GM10847 (cell line): ENCODE data around the gene ODAD2.

Experiments
- POLR2A ChIP-seq: IDR thresholded peaks from 2 replicates; pipeline ENCODE4 v1.6.1; 2011; ENCODE audit not compliant: insufficient read length; ENCODE audit errors: extremely low read depth

ODAD2 gene

DNA sequence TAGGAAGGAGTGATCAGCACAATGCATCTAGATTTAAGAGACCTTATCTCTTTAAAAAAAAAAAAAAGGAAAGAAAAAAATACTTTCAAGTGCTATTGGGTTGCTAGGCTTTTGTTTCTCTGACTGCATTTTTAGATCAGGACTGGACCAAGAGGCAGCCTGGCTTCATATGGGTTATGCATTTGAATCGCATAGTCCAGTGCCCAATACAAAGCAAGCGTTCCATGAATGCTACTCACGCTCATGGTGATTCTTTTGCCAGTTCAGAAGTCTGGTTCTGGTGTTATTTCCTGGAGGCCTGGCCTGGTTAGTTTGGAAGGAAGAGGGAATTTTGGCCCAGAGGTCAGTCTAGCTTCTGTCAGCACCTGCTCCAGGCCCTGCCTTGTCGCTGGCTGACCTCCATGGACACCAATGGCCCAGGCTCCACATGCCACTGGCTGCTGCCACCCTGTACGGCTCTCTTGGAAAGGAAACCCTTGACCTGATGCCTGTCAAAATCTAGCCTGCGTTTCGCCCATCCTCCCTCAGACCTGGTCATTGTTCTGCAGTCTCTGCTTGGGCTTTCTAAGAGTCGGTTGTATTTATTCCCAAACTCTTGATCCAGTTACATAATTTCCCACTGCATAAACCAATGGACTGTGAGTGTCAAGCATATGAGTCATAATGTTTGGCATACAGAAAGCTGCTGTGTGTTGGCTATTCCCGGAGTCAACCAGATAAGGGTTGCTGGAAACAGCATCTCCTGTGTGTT is 178.9 kb downstream of the ODAD2 start:
- no peak for TF ChIP-seq POLR2A

DNA sequence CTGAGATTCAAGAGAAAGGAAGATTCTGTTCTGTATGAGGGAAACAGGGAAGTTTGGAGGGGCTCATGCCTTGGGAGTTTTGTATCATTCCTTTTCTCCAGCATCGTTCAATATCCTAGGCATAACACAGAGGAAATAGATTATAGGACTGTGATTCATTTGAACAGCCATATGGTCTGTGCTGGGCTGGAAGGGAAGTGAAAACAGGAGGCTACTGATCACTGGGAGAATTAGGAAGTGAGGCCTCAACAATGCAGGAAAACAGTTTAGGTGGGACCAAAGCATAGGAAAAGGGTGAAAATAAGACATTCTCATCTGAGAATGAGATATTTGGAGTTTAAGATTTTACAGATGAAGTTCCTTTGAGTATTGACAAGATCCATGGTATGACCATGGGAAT is 182.6 kb downstream of the ODAD2 start:
- no peak for TF ChIP-seq POLR2A

DNA sequence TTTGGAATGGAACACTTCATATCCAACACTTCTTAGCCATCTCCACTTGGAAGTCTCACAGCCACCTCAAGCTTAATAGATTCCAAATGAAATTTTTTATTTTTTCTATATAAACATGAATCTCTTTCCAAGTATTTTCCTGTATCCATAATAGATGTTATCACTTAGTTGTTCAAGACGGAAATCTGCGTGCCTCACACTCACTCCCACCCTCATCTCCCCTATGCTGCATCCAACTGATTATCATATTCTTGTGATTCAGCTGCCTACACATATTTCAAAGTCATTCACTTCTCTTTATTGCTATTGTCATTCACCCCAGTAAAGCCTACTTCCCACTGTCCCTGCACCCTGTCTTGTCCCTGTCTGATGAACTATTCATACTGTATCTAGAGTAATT is 183.0 kb downstream of the ODAD2 start:
- no peak for TF ChIP-seq POLR2A

DNA sequence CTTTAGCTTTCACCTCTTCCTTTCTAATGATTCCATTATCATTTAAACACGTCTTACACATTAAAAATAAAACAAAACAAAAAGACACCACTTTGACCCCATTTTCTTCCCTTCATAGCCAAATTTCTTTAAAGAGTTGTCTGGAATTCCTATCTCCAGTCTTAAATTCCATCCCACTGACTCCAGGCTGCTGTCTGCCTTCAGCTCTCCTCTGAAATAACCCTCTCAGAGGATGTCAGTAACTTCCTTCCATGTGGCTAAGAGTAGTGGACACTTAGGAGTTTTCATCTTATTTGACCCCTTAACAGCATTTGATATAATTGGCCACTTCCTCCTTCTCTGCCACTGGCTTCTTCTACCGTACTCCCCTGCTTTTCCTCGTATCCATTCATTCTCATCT is 183.6 kb downstream of the ODAD2 start:
- TF ChIP-seq POLR2A: no peak

DNA sequence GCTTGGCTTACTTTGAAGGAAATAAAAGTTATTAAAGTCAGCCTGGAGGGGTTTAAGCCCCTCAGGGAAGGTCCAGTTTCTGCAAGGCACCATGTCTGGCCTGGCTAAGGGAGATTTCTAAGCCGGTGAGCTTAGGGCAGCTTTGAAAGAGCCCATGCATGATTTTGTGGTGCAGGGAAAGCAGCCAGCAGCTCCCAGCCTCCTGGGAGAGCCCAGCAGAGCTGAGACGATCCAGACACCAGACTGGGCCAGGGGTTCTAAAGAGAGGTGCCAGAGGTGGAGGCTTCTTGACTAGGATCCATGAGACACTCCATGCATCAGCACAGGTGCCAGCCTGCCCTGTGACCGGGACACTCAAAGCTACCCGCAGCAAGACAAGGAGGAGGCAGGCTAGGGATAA is 193.7 kb downstream of the ODAD2 start:
- no peak for TF ChIP-seq POLR2A

DNA sequence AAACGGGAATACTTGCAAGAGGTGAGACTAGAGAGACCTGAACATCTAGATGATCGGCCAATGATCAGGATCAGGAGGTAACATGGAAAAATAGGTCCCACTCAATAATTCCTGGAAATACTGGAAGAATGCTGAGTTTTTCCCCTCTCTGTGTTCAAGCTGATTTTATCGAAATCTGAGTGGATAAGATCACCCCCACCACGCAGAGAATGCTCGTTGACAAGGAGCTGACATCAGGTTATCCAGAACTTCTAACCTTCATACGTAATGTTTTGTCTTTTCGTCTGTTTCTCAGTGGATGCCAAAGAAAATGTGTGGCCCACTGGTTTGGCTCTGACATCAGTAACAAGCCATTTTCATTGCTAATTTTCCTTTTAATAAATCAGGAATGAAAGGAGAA is 194.7 kb downstream of the ODAD2 start:
- no peak for TF ChIP-seq POLR2A

DNA sequence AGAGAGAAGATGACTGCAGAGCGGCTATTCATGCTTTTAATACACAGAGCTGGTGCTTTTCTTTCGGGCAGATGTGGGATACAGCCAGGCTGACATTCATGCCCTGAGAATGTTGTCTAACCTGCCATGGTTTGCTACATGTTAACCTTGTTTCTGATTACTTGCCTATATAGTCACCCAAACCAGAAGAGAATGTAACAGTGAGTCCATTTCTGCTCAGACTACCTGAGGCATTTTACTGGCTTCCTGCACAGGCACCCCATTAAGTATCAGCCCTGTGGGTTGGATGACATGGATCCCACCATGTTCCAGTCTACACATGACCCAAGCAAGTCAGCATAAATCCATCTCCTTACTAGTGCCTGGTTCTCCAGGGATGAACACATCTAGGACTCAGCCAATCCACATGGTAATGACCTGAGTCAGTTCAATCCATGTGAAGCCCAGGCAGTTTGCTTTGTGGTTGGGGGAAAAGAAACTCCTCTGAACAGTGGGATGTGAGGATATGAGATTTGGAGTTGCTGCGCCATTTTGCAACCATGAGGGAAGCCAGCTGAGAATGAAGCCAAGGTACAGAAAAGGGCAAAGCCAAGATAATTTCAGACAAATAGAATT is 197.6 kb downstream of the ODAD2 start:
- no peak for TF ChIP-seq POLR2A

DNA sequence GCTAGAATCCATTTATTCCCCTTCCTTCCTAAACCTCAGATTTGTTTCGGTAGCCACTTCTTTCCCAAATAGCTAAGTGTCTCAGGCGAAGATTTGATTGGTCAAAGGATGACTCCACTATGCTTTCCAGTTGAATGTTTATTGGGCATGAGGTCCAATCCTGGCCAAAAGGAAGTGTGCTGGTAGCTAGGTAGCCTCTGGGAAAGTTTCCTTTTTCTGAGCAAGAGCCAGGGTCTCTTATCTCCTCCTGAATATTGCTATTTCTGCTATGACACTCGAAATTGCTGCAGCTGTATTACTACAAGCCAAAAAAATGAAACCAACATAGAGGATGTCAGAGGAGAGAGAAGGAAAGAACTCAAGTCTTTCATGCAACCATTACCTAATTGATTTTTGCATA is 199.8 kb downstream of the ODAD2 start:
- no peak for TF ChIP-seq POLR2A

DNA sequence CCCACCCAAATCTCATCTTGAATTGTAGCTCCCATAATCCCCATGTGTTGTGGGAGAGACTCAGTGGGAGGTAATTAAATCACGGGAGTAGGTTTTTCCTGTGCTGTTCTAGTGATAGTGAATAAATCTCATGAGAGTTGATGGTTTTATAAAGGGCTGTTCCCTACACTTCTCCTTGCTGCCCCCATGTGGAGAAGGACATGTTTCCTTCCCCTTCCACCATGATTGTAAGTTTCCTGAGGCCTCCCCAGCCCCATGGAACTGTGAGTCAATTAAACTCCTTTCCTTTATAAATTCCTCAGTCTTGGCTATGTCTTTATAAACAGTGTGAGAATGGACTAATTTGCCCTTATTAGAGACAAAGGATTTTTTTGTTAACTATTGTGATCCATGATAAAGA is 204.7 kb downstream of the ODAD2 start:
- TF ChIP-seq POLR2A: no peak

DNA sequence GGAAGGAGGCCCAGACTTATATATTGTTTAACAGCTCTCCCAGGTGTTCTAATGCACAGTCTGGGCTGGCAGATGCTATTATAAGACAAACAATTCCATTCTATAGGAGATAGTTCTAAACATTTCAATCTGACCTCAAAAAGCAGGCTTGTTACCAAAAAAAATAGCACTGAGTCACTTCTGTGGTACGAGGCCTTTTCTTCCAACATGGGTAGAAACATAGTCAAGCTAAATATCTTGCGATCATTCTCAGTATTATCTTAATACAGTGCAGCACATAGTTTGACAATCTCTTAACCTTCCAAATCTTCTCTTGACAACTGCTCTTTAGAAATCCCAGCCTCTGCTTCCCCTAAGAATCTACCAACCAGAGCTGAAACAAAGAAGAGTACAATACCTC is 206.7 kb downstream of the ODAD2 start:
- no peak for TF ChIP-seq POLR2A

DNA sequence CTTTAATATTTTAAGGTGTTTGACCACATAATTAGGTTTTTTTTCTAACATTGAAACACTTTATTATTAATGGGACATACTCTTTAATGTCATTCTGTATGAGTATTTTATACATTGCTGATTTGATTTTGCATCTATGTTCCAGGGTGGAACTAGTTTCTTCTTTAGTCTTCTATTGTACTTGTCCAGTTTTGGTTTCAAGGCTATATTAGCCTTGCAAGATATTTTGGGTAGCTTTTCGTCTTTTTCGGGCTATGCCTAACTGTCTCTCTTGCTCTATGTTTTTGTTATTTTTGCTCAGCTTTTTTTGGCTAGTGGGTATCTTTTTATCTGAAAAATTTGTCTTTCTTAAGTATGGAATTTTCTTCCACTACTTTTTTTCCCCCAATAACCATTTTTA is 214.6 kb downstream of the ODAD2 start:
- TF ChIP-seq POLR2A: no peak

DNA sequence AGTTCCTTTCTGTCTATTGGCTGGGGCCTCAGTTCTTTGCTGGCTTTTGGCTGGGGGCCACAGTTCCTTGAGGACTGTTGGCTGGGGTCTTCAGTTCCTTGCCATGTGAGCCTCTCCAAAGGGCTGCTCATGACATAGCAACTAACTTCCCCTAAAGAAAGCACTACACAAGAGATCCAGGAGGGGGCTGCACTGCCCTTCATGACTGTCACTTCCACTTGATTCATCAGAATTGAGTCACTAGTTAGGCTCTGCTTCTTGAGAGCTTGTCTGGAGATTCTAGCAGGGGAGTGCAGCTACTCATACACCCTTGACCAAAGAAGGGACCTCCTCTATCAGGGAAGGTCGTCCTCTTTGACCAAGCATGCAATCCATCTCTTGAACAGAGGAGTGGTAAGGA is 215.2 kb downstream of the ODAD2 start:
- no peak for TF ChIP-seq POLR2A

DNA sequence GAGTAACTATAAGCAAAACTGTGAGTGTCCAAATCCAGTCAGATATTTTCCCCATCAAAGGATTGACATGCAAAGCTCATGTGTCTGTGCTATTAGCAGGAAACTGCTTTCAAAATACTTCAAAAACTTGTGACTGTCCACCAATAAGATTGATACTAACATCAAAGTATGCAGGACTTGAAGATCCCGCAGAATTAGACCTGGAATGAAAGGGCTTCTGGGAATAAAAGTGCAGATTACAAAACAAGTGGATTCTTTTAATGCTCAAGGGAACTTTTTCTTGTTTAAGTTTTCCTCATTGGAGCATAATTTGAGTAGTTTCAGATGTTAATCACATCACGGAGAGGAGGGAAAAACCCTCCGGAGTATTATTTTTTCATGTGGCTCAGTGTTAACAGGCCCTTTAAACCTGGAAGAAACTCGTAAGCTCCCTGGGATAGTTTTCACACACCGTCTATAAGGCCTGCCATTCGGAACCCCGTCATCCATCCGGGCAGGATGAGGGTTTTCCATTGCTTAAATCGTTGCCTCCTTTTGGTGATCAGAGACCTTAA is 219.3 kb downstream of the ODAD2 start:
- TF ChIP-seq POLR2A: no peak

DNA sequence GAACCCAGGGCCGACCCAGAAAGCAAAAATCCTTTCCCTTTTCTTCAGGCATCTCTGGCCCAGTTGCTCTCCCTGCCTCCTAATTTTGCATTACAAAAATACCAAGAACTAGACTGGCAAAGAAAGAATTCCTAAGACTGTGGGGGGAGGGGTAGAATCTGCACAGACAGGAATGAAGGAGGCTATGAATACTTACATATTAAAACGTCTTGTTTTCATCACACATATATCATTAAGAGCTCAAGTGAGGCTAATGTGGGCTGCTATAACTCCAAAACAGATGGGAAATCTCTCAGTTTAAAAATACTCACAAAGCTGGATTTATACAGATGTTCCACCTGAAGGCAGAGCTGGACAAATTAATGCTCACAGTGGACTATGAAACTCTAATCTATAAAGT is 224.0 kb downstream of the ODAD2 start:
- no peak for TF ChIP-seq POLR2A

DNA sequence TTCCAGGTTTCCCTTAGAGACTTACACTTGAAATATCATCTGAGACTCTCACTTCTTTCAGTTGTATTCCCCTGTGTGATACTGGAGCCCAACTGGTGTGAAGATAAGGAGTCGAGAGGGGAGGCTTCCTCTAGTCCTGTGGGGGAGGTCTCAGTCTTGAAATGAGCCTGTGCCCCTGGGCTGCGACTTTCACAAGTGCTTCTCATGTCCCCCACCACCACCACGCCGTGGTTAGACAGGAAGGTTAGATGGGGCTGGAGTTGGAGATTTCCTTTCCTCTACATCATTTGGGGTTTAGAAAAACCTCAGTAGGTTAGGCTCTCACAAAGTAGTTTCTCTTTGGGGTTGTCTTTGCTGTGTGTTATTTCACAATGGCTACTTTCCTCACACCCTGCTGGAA is 227.6 kb downstream of the ODAD2 start:
- no peak for TF ChIP-seq POLR2A

DNA sequence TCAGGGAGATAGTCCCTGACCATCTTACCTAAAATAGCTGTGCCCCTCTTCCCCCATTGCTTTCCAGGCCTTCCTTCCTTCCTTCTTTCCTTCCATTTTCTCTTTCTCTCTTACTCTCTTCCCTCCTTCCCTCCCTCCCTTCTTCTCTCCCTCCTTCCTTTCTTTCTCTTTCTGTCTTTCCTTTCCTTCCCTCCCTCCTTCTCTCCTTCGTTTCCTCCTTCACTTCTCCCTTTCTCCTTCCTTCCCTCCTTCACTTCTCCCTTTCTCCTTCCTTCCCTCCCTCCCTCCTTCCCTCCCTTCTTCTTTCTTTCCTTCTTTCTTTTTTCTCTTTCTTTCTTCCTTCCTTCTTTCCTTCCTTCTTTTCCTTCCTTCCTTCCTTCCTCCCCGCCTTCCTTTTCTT is 228.7 kb downstream of the ODAD2 start:
- TF ChIP-seq POLR2A: no peak
